GM12865 (cell line): ENCODE results near the gene ZNF595.

Experiments
- DNase-seq: peaks from one replicate; pipeline ENCODE4 v3.0.0; 2010; ENCODE audit warnings: low read depth
- H3K4me3 ChIP-seq: 2 replicates; pipeline ENCODE4 v1.5.1; 2011; ENCODE audit warnings: mild to moderate bottlenecking, low read depth, low read length, control low read depth
- CTCF ChIP-seq: IDR thresholded peaks from 2 replicates; pipeline ENCODE4 v1.5.1; 2011; ENCODE audit warnings: low read length, control low read depth, low read depth, inconsistent platforms; ENCODE audit not compliant: insufficient read depth; ENCODE audit errors: missing control alignments

The ZNF595 gene

DNA sequence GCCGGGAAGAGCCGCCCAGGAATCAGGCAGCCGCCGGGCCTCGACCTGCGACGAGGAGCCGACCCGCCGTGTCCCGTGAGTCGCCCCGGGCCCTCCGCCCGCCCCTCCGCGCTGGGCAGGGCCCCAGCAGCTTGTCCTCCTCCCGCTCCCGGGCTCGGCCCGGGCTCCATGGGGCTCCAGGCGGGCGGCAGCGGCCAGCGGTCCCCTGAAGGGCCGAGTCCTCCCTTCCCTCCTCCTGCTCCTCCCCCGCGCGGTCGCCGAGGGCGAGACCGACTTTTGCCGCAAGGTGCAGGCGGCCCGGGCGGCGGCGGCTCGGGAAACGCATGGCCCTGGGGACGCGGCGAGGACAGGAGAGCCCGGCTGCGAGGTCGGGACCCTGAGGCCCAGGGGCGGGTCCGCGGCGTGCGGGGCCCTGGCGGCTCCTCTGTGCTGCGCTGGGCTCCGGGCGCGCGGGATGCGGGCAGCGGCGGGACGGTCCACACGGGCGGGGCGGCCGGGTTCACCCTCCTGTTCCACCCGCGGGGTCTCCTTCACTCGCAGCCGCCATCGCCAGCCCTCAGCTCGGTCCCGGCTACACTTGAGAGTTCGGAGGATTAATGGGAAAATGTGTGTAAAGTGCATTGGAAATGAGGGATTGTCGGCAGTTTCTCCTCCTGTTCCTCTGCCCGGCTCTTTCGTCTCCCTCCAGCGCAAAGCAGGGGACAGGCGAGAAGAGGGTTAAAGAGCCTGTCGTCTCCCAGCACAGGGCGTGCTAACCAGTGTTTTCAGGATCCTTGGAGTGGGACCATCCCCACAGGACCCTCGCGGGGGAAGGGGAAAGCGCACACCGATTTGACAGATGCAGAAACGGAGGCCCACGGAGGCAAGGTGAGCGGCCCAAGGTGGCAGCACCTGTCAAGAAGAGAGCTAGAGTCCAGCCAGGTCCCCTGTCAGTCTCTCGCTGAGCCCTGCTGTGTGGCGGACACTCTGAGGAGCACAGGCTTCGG, 54.6 kb downstream of the ZNF595 start:
- no peak overlapping the region for H3K4me3 ChIP-seq
- TF ChIP-seq CTCF = no peak
- no peak for DNase-seq

- H3K4me3 ChIP-seq = no peak overlapping the region
- no peak for TF ChIP-seq CTCF
- DNase-seq = no peak
Measured at GRCh38 chr4:112771-113170, 59.6 kb downstream of the ZNF595 start.

DNA sequence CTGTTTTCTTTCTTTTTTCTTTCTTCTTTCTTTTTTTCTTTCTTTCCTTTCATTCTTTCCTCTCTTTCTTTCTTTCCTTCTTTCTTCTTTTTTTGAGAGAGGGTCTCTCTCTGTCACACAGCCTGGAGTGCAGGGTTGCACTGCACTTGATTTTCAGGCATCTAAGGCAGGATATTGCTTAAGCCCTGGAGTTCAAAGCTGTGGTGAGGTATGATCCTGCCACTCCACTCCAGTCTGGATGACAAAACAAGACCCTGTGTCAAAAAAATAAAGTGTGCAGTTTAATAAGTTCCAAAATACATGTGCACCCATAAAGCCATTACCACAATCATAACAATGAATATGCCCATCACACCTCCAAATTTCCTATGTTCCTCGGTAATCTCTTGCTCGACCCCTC, 60.6 kb downstream of the ZNF595 start:
- TF ChIP-seq CTCF = no peak
- no peak for DNase-seq

GRCh38 chr4:114149-114548, 61.0 kb downstream of the ZNF595 start:
- no peak for TF ChIP-seq CTCF
- DNase-seq = no peak
- no peak overlapping the region for H3K4me3 ChIP-seq

More for the DNA sequence above, 60.6 kb downstream of the ZNF595 start:
- H3K4me3 ChIP-seq = no peak overlapping the region

- no peak for TF ChIP-seq CTCF
- DNase-seq = no peak
- no peak overlapping the region for H3K4me3 ChIP-seq
Measured at GRCh38 chr4:116499-116898, 63.4 kb downstream of the ZNF595 start.

DNA sequence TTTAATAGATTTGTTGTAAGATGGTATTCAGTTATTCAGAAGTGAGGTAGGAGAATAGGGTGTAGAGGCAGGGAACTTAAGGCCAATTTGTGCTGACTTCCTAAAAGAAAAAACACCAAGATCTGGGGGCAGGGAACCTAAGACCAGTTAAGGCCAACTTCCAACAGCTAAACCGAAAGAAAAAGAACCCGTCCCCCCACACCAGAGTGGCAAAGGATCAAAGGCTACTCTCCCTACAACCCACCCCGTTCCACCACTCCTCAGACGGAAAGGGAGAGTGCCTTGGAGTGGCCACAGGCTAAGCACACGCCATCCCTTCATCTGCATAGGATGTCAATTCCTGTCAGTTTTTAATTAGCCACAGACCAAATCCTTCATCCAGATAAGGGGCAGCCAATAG, 67.5 kb downstream of the ZNF595 start:
- H3K4me3 ChIP-seq = no peak overlapping the region
- TF ChIP-seq CTCF = no peak
- no peak for DNase-seq
